Epithelial cell of prostate (primary cell): Measurements from ENCODE around the gene FXYD5.
A peak's percentile ranks its signal among the peaks of the same experiment; 100 is the strongest.
"Not testable (repeated sequence)": the region's sequence is repeated elsewhere in the genome, so short reads cannot be mapped to it uniquely, and the experiment has no call there.

ENCODE experiments used
- DNase-seq: peaks from one replicate; pipeline ENCODE4 v3.0.0-alpha.2; 2011; ENCODE audit warnings: low read depth, low spot score
- H3K27ac ChIP-seq: fragments of 450-650 bp; 2 replicates; pipeline ENCODE4 v1.5.1; 2017; ENCODE audit warnings: mild to moderate bottlenecking

FXYD5 gene

DNA sequence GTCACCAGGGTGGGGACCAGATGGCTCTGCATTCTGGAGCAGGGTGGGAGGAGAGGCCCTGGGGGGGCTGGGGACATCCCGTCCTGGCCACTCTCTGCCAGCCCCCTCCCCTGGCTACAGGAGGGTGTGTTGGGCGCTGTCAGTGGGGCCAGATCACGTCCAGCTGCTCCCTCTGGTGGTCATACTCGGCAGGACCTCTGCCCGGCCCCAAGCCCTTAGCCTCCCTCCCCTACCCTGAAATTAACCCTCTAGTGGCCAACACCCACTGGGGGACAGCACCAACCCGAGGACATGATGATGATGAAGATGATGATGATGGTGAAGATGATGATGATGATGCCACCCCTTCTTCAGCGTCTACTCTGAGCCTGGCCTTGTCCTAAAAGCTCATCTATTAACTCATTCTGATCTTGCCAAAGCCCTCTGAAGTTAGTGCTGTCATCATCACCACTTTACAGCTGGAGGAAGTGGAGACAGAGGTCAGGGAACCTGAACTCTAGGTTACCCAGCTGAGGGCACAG lies 19.1 kb upstream of the FXYD5 start:
- DNase-seq, result no peak
- H3K27ac ChIP-seq, result no peak overlapping the region

DNA sequence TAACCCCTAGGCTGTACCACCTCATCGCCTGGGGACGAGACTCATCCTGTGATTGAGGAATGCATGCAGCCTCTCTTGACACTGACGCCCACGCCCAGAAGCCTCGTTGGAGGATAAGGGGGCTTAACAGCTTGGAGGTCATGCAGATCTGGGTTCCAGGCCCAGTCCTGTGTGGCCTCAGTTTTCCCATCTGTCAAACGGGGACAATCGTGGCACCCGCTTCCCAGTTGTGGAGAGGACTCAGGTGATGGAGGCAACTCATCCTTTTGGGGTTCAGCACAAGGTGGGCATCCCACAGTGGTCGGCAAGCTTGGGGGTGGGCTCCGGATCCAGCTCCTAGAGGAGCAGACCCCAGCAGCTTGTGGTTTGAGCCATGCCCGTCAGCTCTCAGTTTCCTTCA lies 18.3 kb upstream of the FXYD5 start:
- DNase-seq, result no peak
- H3K27ac ChIP-seq, result no peak overlapping the region

DNA sequence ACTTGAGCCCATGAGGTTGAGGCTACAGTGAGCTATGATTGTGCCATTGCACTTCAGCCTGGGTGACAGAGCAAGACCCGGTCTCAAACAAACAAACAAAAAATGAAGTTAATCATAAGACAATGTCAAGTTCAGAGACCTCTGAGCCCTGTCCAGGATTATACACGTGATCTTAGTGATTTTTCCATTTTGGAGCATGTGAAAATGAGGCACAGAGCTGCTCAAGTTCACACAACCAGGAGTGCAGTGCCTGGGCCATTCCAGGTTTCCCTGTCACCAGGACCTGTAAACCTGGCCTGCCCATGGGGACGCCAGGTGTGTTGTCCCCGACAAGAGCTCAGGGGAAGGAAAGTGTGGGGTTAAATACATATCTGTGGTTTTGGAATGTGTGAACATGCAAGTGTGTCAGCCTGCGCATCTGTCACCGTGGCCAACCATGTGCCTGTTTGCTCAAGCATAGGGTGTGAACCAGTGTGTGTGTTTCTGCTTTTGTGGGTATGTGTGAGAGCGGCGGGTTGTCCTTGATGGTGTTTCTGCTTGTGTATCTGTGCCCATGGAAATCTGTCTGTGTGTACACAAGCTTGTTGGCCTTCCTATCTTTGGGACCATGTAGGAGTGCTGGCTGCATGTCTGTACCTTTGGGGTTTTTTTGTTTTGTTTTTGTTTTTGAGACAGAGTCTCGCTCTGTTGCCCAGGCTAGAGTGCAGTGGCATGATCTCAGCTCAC lies 17.4 kb upstream of the FXYD5 start:
- H3K27ac ChIP-seq, result no peak overlapping the region
- no peak for DNase-seq

DNA sequence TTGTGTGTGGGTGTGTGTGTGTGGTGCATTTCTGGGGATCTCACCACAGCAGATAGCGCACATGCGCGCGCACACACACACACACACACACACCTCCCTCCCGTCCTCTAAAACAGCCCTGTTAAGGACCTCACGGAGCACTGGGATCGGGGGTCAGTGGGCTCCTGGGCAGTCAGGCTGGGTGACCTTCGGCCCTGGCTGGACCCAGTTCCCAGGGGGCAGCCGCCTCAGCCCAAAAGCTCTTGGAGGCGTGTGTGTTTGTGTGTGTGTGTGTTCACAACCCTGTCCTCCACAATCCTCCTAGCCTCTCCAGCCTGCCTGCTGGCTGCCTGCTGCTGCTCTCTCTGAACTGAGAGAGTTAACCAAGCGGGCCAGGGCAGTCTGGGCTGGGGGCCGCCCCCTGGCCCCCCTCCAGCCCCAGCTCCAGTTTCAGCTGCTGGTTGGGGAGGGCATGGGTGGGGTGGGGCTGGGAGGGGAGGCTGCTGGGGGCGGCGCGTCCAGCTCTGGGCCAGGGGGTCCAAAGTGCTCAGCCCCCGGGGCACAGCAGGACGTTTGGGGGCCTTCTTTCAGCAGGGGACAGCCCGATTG lies 16.1 kb upstream of the FXYD5 start, which contains the start of gene FXYD1:
FXYD1 (plus strand) TSS at position 520 of the 588 bp plus-strand sequence. CDS start 1,256 bp downstream, outside the sequence.
- DNase-seq, result no peak
- H3K27ac ChIP-seq, result no peak within 1 kb of the TSS

DNA sequence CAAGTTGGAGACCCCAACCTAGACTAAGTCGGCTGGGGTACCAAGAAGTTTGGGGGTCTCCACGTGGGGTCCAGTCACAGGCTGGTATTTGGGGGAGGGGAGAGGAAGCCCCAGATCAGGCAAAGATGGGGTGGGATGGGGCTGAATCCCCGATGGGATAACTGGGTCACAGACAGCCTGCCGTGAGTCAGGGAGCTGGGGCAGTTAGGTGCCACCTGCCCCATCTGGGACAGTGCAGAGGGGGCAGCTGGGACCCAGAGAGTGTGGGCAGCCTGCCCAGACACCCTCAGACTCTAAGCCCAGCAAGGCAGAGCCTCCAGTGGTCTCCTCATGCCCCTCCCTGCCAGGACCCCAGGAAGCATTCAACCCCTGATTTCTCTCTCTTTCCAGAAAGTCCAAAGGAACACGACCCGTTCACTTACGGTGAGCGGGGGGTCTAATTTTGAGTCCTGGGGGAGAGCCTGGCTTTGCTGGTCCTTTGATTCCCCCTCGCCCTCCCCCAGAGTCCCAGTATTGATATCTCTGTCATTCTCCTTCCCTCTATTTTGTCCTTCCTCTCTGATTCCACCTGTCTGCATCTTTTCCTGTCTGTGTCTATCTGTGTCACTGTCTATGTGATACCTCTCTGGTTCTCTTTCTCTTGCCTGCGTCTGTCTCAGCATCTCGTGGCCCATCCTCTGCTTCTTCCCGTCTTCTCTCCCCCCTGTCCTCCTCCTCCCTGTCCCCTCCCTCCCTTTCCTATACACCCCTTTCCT lies 14.2 kb upstream of the FXYD5 start:
- DNase-seq, result no peak
- H3K27ac ChIP-seq, result no peak overlapping the region

DNA sequence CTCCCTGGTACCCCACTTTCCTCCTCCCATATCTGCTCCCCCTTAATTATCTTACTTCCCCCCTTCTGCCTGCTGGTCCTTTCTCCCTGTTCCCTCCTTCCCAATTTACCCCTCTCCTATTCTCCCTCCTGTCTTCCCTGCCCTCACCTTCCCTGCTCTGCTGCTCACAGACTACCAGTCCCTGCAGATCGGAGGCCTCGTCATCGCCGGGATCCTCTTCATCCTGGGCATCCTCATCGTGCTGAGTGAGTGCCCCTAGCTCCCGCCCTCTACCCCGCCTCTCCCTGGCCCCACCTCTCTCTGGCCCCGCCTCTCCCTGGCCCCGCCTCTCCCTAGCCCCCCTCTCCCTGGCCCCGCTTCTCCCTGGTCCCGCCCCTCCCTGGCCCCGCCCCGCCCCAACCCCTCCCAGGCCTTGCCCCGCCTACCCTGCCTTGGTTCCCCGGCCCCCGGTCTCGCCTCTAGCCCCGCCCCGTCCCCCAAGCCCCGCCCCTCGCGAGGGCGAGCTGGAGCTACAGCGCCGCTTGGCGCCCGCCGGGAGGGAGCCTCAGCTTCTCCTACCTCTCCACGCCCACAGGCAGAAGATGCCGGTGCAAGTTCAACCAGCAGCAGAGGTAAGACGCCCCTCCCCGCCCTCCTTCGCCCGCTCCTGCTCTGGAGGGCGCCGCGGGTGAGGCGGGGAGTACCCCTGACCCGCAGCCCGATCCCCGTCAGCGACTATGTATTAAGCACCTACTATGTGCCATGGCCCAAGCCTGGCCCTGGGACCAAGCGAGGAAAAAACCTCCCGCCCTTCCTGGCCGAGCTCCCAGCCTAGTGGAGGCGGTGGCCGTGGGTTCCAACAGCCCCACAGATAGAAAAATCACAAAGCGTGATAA lies 13.3 kb upstream of the FXYD5 start:
- DNase-seq, result peak; percentile 70
- no peak overlapping the region for H3K27ac ChIP-seq

DNA sequence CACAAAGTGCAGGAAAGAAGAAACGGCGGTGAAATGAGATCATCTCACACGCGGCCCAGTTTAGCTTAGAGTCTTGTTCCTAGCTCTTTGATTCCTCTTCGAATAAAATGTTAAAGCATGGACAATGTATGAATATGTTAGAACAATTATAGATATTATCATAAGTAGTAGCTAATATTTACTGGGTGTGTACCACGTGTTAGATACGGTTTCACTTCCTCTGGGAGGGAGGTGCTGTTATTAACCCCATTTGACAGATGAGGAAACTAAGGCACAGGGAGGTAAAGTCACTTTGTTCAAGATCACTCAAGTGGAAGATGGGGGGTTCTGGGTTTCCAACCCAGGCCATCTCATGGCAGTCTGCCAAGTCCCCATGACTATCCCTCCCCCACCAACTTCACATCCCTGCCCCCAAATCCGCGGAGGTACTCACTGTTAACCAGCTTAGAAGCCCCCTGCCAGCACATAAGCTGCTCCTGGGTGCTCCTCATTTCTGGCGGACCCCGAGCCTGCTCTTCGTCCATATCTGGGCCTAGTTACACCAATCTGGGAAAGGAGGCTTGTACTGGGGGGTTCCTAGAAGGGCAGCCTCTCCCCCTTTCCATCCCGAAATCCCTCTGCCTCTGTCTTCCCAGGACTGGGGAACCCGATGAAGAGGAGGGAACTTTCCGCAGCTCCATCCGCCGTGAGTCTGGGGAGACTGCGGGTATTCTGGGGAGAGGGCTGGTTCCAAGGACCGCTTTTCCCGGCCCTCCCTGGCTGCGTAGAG lies 12.5 kb upstream of the FXYD5 start:
- no peak overlapping the region for H3K27ac ChIP-seq
- DNase-seq, result no peak

DNA sequence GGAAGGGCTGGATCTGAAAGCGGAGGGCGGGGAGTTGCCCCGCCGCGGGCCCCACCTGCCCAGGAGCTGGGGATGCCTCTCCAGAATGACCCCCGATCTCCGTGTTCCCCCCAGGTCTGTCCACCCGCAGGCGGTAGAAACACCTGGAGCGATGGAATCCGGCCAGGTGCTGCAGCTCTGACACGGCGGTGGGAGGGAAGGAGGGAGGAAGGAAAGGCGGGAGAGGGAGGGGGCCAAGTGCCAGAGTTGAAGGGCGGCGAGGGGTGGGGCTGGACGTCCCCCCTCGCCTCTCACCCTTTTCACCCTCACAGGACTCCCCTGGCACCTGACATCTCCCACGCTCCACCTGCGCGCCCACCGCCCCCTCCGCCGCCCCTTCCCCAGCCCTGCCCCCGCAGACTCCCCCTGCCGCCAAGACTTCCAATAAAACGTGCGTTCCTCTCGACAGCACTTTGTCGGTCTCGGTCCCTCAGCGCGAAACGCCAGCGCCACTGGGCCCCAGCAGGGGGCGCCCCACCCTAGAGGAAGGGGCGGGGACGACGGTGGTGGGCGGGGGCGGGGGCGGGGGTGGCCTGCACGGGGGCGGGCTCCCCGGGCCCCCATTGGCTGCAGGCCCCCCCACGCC lies 11.8 kb upstream of the FXYD5 start:
- H3K27ac ChIP-seq, result no peak overlapping the region
- DNase-seq, result no peak

DNA sequence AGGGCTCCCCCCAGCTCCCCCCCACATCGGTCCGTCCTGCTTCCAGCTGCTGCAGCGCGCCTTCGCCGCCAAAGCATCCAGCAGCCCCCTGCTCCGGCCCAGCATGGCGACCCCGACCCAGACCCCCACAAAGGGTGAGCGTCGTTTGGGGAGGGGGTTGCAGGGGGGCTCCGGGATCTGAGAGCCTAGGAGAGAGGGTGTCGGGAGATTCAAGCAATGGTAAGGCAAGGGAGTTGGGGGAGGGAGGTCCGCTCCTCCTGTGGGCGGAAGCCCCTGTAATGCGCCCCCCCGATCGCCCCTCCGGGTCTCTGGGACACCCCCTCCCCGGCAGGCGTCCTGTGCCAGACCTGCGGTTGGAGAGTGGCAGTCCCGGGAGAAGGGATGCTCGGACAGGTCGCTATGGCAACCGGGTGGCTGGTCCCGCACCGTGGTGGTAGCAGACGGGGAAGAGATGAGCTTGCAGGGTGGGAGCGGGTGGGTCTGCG lies 11.3 kb upstream of the FXYD5 start, which contains the start of gene FXYD7:
FXYD7 (plus strand) TSS at position 25 of the 485 bp plus-strand sequence; CDS start at position 104, 79 bp downstream.
- no peak within 1 kb of the TSS for H3K27ac ChIP-seq
- DNase-seq, result no peak

DNA sequence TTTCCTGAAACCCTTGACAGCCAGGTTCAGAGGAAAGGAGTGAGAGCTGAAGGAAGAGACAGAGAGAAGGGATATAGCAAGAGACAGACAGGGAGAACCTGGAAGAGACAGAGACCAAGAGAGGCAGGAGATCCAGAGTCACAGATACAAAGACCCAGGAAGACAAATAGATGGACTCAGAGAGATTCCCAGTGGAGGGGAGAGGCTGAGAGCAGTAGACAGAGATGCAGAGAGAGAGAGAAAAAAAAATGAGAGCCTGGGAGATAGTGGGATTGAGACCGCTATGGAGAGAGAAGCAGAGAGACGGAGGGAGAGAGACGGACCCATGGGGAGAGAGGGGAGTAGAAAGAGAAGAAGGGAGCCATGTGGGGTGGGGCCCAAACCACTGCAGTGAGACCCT lies 10.7 kb upstream of the FXYD5 start:
- no peak for DNase-seq
- H3K27ac ChIP-seq, result no peak overlapping the region

DNA sequence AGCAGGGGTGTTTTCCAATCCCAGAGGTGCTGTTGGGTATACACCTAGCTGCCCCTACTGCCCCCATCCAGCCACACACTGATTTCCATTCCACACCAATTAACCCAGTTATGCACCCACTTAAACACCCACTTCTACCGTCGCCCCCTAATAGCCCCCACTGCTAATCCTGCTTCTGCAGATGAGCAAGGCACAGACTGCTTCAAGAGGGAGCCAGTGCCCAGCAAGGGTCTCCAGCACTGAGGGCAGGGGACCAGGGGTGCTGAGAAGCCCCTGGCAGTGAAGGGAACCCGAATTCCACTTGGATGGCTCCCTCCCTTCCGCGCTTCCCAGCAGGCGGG lies 10.3 kb upstream of the FXYD5 start:
- DNase-seq, result no peak
- H3K27ac ChIP-seq, result no peak overlapping the region

DNA sequence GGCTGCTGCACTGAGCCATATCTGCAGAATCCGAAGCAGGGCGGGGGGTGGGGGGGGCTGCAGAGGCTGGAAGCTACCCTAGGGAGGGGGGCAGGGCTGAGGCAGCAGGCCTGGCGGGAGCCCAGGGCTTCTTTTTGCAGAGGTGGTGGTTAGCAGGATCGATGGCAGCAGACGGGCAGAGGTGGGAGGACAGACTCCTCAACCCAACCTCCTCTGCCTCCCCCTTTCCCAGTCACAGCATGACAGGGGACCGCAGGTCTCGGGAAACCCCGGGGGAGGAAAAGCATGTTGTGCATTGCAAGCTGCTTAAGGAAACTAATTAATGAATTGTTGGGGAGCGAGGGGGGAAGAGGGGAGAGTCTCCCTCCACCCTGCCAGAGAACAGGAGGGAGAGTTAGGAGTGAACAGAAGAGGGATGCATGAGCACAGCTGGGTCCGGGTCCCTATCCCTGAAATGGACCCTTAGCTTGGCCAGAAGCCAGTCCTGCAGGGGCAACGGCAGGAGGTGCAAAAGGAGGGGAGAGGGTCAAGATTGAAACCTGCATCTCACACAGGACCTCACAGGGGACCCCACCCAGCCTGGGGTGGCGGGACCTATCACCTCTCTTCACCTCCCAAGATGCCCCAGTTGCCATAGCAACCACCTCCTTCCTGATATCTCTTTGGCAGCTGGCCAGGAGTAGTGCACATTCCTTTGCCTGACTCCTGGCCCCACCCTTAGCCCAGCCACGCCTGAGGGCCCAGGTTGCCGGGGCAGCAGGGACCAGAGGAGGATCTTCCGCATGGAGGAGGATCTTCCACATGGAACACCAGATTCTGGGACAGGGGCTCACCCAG lies 9.7 kb upstream of the FXYD5 start:
- H3K27ac ChIP-seq, result no peak overlapping the region
- DNase-seq, result no peak

DNA sequence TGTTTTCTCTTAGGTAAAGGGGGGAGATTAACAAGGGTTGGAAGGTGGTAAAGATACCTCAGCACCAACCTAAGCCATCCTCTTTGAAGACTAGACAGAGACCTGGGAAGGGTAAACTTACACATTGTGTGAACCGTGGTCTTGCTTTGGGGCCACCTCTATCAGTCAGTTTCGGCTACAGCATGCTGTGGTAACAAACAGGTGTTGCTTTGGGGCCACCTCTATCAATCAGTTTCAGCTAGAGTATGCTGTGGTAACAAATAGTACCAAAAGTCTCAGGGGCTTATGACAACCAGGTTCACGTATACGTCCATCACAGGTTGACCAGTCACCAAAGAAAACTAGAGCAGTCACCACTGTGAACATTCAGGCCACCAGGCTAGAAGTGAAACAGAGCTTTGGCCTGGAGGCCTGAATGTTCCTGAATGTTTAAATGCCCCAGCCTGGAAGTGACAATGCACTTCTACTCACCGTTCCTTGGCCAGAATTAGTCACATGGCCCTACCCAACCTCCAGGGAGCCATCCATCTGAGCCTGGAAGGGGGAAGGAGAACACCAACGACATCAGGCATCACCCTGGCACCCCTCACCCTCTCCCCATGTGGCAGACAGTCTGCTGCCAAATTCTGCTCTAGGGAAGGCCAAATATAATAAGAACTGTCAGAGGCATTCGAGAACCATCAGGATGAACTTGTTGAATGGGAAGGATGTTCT lies 7.6 kb upstream of the FXYD5 start:
- no peak for DNase-seq
- no peak overlapping the region for H3K27ac ChIP-seq

DNA sequence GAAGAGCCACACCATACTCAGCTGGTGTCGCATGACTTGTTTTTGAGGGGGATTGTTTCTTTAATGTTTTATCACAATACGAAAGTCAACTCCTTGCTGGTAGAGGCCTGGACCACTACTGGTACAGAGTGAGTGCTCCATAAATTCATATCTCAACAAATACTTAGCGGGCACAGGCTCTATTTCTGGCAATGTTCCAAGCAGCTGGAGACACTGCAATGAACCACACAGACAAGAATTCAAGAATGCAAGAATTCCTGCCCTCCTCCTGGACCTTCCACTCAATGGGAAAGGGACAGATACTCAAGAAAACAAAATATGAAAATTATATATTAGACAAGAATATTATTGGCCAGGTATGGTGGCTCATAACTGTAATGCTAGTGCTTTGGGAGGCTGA lies 5.1 kb upstream of the FXYD5 start:
- no peak for DNase-seq
- no peak overlapping the region for H3K27ac ChIP-seq

DNA sequence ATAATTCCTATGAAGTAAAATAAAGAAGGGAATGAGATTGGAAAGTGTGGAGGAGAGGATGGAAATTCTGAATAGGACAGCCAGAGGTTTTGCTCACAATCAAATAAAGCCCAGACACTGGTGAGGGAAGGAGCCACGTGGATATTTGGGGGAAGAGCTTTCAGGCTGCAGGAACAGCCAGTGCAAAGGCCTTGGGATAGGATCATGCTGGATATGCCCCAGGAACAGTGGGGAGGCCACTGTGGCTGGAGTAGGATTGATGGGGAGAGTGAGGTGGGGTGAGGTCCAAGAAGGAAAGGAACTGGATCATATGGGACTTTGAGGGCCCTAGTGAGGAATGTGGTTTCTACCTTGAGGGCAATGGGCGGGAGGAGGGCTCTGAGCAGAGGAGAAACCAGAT lies 4.1 kb upstream of the FXYD5 start:
- no peak for DNase-seq
- no peak overlapping the region for H3K27ac ChIP-seq

DNA sequence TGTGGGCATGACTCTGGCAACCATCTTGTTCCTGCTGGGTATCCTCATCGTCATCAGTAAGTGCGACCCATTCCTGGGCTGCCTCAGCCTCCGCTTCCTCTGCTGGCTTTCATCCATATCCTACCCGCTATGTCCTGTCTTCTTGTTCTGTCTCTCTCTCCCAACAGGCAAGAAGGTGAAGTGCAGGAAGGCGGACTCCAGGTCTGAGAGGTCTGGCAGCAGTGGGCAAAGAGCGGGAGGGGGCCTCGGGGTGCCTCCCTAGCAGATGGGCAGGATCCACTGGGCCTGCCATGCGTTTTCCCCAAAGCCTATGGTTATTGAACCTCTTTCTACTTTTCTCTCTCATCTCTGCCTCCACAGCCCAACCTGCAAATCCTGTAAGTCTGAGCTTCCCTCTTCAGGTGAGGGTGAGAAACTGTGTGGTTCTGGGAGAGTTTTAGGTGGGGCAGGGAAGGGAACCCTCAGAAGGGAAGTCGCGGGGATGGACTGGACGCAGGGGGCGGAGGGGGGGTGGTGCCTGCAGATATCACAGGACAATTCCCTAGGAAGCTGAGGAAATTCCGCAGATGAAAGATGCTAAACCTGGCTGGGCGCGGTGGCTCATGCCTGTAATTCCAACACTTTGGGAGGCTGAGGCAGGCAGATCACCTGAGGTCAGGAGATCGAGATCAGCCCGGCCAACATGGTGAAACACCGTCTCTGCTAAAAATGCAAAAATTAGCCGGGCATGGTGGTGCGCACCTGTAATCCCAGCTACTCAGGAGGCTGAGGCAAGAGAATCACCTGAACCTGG lies 3.1 kb upstream of the FXYD5 start:
- H3K27ac ChIP-seq, result no peak overlapping the region
- no peak for DNase-seq

DNA sequence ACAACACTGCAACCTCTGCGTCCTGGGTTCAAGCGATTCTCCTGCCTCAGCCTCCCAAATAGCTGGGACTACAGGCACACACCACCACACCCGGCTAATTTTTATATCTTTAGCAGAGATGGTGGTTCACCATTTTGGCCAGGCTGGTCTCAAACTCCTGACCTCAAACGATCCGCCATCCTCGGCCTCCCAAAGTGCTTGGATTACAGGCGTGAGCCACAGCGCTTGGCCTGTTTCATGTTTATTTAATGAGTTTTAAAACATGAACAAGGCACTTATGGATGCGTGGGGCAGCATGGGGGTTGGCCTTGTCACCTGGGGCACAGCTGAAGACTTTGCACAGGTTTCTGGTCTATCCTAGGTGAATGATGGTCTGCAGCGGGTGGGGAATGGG lies 1.4 kb upstream of the FXYD5 start:
- DNase-seq, H3K27ac ChIP-seq: not testable (repeated sequence)
